Common myeloid progenitor, CD34-positive (primary cell): ENCODE data around the gene PIH1D1.
A peak's percentile ranks its signal among the peaks of the same experiment; 100 is the strongest.

Experiments used
- CTCF ChIA-PET: fragments of 350-600 bp; sonication (Branson Sonifier 250); formaldehyde crosslinking; loops from one replicate; lab custom pipeline; 2021; ENCODE audit warnings: antibody characterized with exemption; lab: Charles Lee
- POLR2A ChIA-PET: fragments of 350-600 bp; sonication (Branson Sonifier 250); formaldehyde crosslinking; loops from one replicate; lab custom pipeline; 2021; ENCODE audit warnings: antibody characterized with exemption; lab: Charles Lee
- DNase-seq, 3 donors: peaks; one replicate each; pipeline versions ENCODE4 v3.0.0 to v3.0.0-alpha.2; 2013
- H3K27ac ChIP-seq, 2 experiments: 1 replicate in 1 of 2; 2 replicates in 1 of 2; pipeline ENCODE4 v1.7.0; 2013; ENCODE audit warnings: inconsistent platforms in 2 of 2, low read length in 2 of 2, mild to moderate bottlenecking in 2 of 2, low read depth in 1 of 2, moderate library complexity in 1 of 2; ENCODE audit not compliant: severe bottlenecking in 2 of 2, insufficient read depth in 1 of 2, poor library complexity in 1 of 2
- H3K27me3 ChIP-seq, 5 experiments: replicated peaks in 2 of 5; 1 replicate in 3 of 5; 2 replicates in 2 of 5; pipeline versions ENCODE4 v1.6.1 to v1.7.0; 2013; ENCODE audit warnings: low read length in 4 of 5, mild to moderate bottlenecking in 2 of 5, moderate library complexity in 2 of 5, inconsistent platforms in 1 of 5; ENCODE audit not compliant: insufficient read depth in 5 of 5, control insufficient read depth in 4 of 5
- H3K36me3 ChIP-seq, 4 experiments: 1 replicate in 2 of 4; 2 replicates in 2 of 4; pipeline versions ENCODE4 v1.6.1 to v1.7.0; 2013; ENCODE audit warnings: low read length in 3 of 4, control low read depth in 1 of 4, mild to moderate bottlenecking in 1 of 4; ENCODE audit not compliant: control insufficient read depth in 4 of 4, insufficient read depth in 4 of 4
- H3K4me1 ChIP-seq, 4 experiments: 1 replicate in 3 of 4; 2 replicates in 1 of 4; pipeline versions ENCODE4 v1.6.1 to v1.7.1; 2013; ENCODE audit warnings: low read length in 3 of 4, mild to moderate bottlenecking in 3 of 4, control low read depth in 1 of 4, inconsistent platforms in 1 of 4, moderate library complexity in 1 of 4; ENCODE audit not compliant: control insufficient read depth in 4 of 4, insufficient read depth in 4 of 4; ENCODE audit errors: control extremely low read depth in 1 of 4
- H3K4me3 ChIP-seq, 7 experiments: 1 replicate in 4 of 7; 2 replicates in 3 of 7; pipeline versions ENCODE4 v1.5.1 to v1.7.0; 2013; ENCODE audit warnings: mild to moderate bottlenecking in 7 of 7, low read length in 6 of 7, moderate library complexity in 6 of 7, inconsistent platforms in 2 of 7, low read depth in 2 of 7, control low read depth in 1 of 7; ENCODE audit not compliant: insufficient read depth in 4 of 7, control insufficient read depth in 1 of 7; ENCODE audit errors: extremely low read depth in 1 of 7
- H3K9me3 ChIP-seq, 5 experiments: 1 replicate in 4 of 5; 2 replicates in 1 of 5; pipeline versions ENCODE4 v1.6.1 to v1.7.1; 2013; ENCODE audit warnings: low read length in 4 of 5, mild to moderate bottlenecking in 2 of 5, inconsistent platforms in 1 of 5, low read depth in 1 of 5, moderate library complexity in 1 of 5; ENCODE audit not compliant: control insufficient read depth in 4 of 5, insufficient read depth in 2 of 5; ENCODE audit errors: control extremely low read depth in 1 of 5
- WGBS: methylation state at CpG from one replicate; pipeline ENCODE4 v1.1.5; 2013; ENCODE audit not compliant: insufficient coverage; 5-methylcytosine and 5-hydroxymethylcytosine counted together

The PIH1D1 gene

GRCh38 chr19:49425922-49426592, 25.6 kb downstream of the PIH1D1 start:
- H3K36me3 ChIP-seq, result no peaks in the 10 kb centered on the region
- ChIA-PET POLR2A (no interaction called here), CTCF (interaction anchor here (1.0 to 2.4 kb wide), 3 partner anchors 10 to 35 kb away, joined by 3 to 11 read pairs (median 6); no protein-coding TSS in a partner anchor)
- peaks cover 0 to 98% (median 60%) of the 10 kb centered on the region in 5 experiments for H3K27me3 ChIP-seq
- 7% methylated on average over 26 of the region's 30 CpGs for WGBS
- no peaks in the 10 kb centered on the region for H3K9me3 ChIP-seq
- no peak for DNase-seq
- no peak overlapping the region for H3K27ac ChIP-seq
- peaks cover 0 to 39% (median 36%) of the 10 kb centered on the region in 4 experiments for H3K4me1 ChIP-seq
- H3K4me3 ChIP-seq, result no peak overlapping the region

GRCh38 chr19:49425178-49425577, 26.4 kb downstream of the PIH1D1 start, which contains the start of gene GFY:
Gene GFY (plus strand): TSS chr19:49425388. CDS start chr19:49426431, 1,043 bp downstream.
- Histone ChIP-seq H3K4me3 (no peak within 1 kb of the TSS), H3K4me1 (peaks cover 0 to 44% (median 40%) of the 10 kb centered on the region in 4 experiments), H3K27me3 (peaks cover 5 to 98% (median 64%) of the 10 kb centered on the region in 5 experiments), H3K36me3 (no peaks in the 10 kb centered on the region), H3K27ac (no peak within 1 kb of the TSS), H3K9me3 (no peaks in the 10 kb centered on the region)
- DNase-seq, result no peak
- ChIA-PET CTCF (interaction anchor here (1.0 to 2.4 kb wide), 4 partner anchors 9 to 34 kb away, joined by 3 to 11 read pairs (median 5); no protein-coding TSS in a partner anchor), POLR2A (no interaction called here)
- WGBS, result 62% methylated on average over 7 of the region's 7 CpGs

DNA sequence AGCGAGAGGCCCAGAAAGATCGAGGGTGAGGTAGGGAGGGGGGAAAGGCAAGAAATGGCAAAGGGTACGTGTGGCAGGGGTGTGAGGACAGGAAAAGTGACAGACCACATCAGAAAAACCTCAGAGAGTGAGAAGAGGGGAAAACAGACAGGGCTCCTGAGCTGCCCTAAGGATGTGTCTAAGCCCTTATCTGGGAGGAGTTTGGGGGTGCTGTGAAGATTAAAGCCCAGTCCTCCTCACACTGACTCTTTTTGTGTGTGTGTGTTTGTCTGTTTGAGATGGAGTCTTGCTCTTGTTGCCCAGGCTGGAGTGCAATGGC, 27.7 kb downstream of the PIH1D1 start:
- POLR2A ChIA-PET, result no interaction called here
- Histone ChIP-seq H3K36me3 (no peaks in the 10 kb centered on the region), H3K9me3 (no peaks in the 10 kb centered on the region), H3K4me1 (peaks cover 0 to 44% (median 40%) of the 10 kb centered on the region in 4 experiments), H3K27ac (no peak overlapping the region), H3K27me3 (peaks cover 5 to 96% (median 65%) of the 10 kb centered on the region in 5 experiments), H3K4me3 (no peak overlapping the region)
- no peak for DNase-seq
- 25% methylated on average over 3 of the region's 3 CpGs for WGBS
- CTCF ChIA-PET, result interaction anchor here (1.4 to 2.4 kb wide), 2 partner anchors 23 to 33 kb away, joined by 4 to 11 read pairs; no protein-coding TSS in a partner anchor

DNA sequence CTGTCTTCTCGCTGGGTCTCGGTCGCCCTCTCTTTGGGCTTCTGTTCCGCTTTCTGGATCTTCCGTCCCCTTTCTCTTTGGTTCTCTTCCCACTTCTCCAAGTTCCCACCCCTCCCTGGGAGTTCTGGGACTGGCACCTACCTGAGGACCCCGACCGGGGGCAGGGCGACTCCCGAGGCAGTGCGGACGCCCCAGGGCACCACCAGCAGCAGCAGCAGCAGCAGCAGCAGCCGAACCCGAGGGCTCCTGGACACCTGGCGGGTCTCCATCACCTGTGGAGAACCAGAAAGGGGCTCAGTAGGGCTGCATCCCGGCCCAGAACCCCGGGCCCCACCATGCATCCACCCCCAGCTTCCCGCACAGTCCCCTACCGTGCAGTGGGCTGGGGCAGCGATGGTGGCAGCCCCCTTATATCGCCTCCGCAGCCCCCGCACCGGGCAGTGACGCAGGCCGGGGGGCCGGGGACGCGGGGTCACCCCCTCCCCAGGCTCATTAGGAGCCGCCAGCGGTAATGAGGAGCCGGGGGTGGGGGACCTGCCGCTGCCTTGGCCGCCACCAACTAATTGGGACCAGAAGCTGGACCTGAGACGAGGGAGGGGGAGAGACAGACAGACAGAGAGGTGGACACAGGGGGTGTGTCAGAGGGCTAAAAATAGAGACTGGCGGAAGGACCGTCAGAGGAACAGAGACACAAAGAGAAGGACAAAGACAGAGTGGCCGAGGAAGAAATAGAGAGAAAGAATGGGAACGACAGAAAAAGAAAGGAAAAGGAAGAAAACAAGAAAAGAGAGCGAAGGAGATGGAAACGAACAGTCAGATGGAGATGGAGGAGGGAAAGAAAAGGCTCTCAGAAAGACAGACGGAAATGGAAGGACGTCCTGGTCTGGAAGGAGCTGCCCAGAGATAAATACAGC, 28.3 kb downstream of the PIH1D1 start, which contains the start of gene PTH2:
PTH2 (minus strand) TSS at position 371 of the 914 bp plus-strand sequence; CDS start at position 269, 102 bp downstream.
- no peaks in the 10 kb centered on the region for H3K9me3 ChIP-seq
- WGBS, result 14% methylated on average over 34 of the region's 42 CpGs
- ChIA-PET CTCF (interaction anchor here (1.4 kb wide), 1 partner anchor 24 kb away, joined by 4 read pairs; no protein-coding TSS in a partner anchor), POLR2A (no interaction called here)
- H3K4me3 ChIP-seq, result peak within 1 kb of the TSS in 4 of 7 experiments; percentile 8 to 45 (median 22)
- no peaks in the 10 kb centered on the region for H3K36me3 ChIP-seq
- peaks cover 5 to 91% (median 60%) of the 10 kb centered on the region in 5 experiments for H3K27me3 ChIP-seq
- no peak for DNase-seq
- peaks cover 0 to 42% (median 40%) of the 10 kb centered on the region in 4 experiments for H3K4me1 ChIP-seq
- no peak within 1 kb of the TSS for H3K27ac ChIP-seq

DNA sequence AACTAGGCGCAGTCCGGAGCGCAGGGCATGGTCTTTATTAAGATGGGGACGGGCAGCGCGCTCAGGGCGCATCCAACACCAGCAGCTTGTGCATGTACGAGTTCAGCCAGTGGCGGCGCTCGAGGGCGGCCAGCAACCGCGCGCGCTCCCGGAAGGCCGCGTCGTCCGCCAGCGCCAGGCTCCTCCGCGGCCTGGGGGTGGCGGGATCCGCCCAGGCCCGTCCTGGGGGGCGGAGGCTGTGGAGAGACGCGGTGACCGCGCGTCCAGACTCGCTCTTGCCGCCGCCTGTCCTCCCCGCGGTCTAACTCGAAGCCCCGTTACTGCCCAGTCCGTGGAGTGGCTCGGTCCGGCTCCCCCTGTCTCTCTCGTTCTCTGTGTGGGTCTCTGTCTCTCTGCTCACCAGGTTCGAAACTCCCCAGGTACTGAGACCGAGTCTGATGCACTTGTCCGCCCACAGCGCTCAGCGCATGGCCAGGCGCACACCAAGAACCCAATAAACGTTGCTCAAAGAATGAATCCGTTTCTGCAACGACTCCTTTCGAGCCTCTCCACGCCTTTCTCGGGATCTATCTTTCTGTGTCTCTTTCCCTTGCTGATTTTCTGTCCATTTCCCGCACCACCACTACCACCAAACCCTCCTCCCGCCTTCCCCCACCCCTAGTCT, 29.1 kb downstream of the PIH1D1 start:
- H3K27ac ChIP-seq, result no peak overlapping the region
- H3K4me3 ChIP-seq, result peak overlapping the region in 4 of 7 experiments; percentile 8 to 45 (median 22)
- ChIA-PET CTCF (interaction anchor here (0.9 to 1.2 kb wide), 2 partner anchors 9 to 10 kb away, joined by 3 read pairs; no protein-coding TSS in a partner anchor), POLR2A (no interaction called here)
- H3K27me3 ChIP-seq, result peaks cover 5 to 83% (median 54%) of the 10 kb centered on the region in 5 experiments
- 3% methylated on average over 51 of the region's 58 CpGs for WGBS
- H3K9me3 ChIP-seq, result no peaks in the 10 kb centered on the region
- peaks cover 0 to 42% (median 40%) of the 10 kb centered on the region in 4 experiments for H3K4me1 ChIP-seq
- DNase-seq, result peak in 2 of 3 donors; percentile 70 to 71
- no peaks in the 10 kb centered on the region for H3K36me3 ChIP-seq

DNA sequence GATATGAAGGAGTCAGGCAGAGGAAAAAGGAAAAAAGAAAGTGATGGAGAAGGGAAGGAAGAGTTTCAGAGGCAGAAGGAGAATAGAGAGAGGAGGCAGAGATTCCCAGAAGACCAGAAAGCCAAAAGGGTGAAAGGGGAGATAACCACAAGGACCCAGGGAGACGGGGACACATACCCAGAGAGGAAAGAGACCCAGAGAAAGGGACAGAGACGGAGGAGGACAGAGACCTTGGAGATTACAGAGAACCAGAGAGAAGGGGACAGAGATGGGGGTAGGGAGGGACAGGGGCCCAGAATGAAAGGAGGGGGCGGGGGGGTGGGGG, 29.8 kb downstream of the PIH1D1 start:
- peaks cover 0 to 47% (median 42%) of the 10 kb centered on the region in 4 experiments for H3K4me1 ChIP-seq
- POLR2A ChIA-PET, result no interaction called here
- no peaks in the 10 kb centered on the region for H3K9me3 ChIP-seq
- no peak overlapping the region for H3K27ac ChIP-seq
- no peak overlapping the region for H3K4me3 ChIP-seq
- no peak for DNase-seq
- WGBS, result 23% methylated on average over 2 of the region's 3 CpGs
- peaks cover 5 to 76% (median 49%) of the 10 kb centered on the region in 5 experiments for H3K27me3 ChIP-seq
- no peaks in the 10 kb centered on the region for H3K36me3 ChIP-seq
- CTCF ChIA-PET, result interaction anchor here (0.9 to 1.2 kb wide), 2 partner anchors 9 to 10 kb away, joined by 3 read pairs; no protein-coding TSS in a partner anchor
